GM12801 (cell line): ENCODE results near the gene PMEPA1.

Source experiments
- TF ChIP-seq, protein P1 (sequence below): IDR thresholded peaks from one replicate; pipeline ENCODE4 v1.5.1; 2011; ENCODE audit warnings: control low read depth; ENCODE audit not compliant: insufficient read length; ENCODE audit errors: extremely low read depth

Gene PMEPA1

DNA sequence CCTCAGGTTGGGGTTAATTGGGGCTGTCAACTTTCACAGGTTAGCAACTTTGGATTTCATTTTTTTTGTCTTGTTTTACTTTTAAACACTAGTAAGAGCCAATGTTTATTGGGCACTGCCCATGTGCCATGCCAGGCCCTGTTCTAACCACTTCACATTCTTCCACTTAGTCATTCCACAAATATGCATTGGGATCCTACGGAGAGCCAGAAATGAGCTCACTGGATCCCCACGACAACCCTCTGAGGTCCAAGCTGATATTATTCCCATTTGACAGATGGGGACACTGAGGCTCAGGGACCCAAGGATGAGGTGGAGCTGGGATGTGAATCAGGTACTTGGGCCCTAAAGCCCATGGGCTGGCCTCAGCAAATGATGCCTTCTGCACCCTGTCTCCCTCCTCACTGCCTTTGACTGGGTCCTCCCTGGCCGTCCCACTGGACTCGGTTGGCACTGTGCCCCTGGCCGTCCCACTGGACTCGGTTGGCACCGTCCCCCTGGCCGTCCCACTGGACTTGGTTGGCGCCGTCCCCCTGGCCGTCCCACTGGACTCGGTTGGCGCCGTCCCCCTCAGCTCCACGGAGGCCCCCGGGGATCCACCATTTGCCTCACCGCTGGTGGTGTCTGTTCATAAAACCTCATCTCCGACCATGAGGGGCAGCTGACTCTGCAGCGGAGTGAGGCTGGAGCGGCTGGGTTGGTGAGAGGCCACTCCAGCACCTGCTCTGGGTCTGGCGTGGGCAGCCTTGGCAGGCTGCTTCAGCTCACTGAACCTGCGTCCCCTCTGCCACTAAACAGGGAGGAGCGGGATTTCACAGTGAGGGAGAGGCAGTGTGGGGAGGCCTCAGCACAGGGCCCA is 4.8 kb upstream of the PMEPA1 start:
- TF ChIP-seq, protein P1, sequence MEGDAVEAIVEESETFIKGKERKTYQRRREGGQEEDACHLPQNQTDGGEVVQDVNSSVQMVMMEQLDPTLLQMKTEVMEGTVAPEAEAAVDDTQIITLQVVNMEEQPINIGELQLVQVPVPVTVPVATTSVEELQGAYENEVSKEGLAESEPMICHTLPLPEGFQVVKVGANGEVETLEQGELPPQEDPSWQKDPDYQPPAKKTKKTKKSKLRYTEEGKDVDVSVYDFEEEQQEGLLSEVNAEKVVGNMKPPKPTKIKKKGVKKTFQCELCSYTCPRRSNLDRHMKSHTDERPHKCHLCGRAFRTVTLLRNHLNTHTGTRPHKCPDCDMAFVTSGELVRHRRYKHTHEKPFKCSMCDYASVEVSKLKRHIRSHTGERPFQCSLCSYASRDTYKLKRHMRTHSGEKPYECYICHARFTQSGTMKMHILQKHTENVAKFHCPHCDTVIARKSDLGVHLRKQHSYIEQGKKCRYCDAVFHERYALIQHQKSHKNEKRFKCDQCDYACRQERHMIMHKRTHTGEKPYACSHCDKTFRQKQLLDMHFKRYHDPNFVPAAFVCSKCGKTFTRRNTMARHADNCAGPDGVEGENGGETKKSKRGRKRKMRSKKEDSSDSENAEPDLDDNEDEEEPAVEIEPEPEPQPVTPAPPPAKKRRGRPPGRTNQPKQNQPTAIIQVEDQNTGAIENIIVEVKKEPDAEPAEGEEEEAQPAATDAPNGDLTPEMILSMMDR, result no peak

DNA sequence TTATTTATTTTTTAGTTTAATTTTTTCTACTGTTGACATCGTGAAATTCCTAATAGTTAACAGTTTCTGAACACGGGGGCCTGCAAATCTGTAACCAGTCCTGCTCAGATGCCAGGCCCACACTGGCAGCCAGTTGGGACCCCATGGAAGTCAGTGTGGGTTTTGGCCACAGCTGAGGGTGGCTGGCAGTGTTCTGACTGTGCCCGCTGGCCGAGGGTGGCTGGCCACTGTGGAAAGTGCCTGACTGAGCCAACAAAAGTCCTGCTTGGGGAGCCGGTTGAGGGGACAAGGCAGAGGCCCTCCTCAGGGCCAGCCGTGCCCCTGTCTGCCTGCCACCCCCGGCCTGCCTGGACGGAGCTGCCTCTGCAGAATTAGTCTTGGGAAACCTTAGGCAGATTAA is 4.1 kb upstream of the PMEPA1 start:
- TF ChIP-seq, protein P1, result no peak

DNA sequence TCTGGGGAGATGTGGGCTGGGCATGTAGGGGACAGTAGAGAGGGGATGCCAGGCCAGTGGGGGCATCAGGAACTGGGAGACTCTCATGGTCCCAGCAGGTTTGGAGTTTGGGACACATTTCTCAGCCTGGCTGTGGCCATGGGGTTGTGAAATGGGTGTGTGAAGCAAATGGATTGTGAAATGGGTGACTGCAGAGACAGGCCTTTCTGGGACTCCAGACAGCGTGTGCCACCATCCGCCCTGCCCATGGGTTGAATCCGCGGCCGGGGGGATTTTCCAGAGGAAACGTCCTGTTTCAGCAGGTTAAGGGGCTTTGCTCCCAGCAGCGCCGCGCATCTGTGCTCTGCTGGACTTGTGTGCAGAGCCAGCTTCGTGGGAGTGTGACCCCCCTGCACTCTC is 3.7 kb upstream of the PMEPA1 start:
- TF ChIP-seq, protein P1, result no peak

DNA sequence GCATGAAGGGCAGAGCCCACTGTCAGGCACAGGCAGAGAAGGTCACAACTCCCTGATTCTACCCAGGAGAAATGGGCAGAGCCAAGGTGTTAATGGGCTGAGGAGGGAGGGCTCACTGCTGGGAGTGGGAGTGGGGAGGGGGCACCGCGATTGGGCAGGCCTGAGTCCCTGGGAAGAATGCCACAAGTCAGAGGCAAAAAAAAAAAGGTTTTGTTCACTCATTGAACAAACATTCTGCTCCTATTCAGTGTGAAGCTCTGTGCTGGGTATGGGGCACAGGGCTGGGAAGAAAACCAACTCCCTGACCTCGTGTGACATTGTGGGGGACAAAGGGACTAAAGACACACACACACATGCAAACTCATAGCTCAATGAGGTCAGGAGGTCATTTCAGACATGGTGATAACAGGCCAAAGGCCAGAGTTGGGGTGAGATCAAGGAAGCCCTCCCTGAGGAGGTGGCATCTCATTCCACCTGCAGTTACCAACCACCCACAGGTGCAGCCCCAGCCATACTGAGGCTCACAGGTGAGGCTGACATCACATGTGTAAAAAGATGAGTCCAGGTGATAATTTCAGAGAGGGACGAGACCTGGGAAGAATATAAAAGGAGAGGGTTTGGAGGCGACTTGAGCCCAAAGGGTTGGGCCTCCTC is 3.2 kb upstream of the PMEPA1 start:
- TF ChIP-seq, protein P1, result no peak

DNA sequence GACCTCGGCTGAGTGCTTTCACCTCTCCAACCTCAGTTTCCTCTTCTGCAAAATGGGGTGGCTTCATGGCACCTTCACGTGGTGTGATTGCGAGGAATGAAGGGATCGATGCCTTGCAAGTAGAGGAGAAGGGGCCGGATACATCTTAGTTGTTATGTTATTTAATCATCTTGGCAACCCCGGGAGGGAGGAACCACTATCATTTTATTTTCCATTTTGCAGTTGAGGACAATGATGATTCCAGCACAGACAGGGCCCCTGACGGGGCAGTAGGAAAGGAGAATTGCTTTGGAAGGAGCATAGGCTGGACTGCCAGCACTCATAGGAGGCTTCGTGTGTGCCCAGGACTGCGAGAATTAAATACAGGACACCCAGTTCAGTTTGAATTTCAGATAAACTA is 2.5 kb upstream of the PMEPA1 start:
- TF ChIP-seq, protein P1, result no peak

DNA sequence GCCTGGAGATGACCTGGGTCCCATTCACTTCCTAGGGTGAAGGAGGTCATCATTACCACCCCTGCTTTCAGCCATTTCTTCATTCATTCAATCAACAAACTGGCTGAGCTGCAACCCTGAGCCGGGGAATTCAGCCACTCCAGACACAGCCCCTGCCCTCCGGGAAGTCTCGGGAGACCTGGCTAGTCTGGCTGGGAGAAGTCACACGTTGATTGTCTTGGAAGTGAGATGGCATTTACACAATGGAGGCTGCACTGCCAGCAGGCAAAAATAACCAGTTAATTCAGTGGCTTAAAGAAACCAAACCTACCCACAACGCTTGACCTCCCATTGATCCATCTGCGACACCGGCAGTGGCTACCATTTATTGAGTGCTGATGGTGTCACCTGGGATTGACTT is 2.0 kb upstream of the PMEPA1 start:
- TF ChIP-seq, protein P1, result no peak

DNA sequence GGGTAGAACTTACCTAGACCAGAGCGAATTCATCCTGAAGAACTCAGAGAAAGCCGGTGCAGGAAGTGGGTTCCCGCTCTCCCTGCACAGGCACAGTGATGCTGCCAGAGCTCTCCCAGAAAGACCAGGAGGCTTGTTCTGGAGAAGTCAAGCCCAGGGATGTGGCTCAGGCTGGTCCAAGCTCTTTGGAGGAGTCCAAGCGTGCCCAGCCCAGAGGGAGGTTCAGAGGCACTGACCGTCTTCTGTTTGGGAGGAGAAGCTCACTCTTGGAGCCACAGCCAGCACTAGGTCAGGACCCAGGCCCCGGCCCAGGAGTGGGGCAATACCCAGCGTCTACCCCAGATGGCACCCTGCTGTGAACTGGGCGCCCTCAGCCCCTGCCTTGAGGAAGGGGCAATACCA is 1.5 kb upstream of the PMEPA1 start:
- TF ChIP-seq, protein P1, result no peak
